HEK293 (cell line): ENCODE data around the gene SMPD3.

Experiments used
- CTCF ChIA-PET: fragments of 350-600 bp; formaldehyde crosslinking; extraction: SDS; loops from one replicate; lab custom pipeline; 2021; ENCODE audit warnings: antibody characterized with exemption; lab: Yijun Ruan, JAX
- POLR2A ChIA-PET: fragments of 300-600 bp; formaldehyde crosslinking; extraction: SDS; loops from one replicate; lab custom pipeline; 2020; ENCODE audit warnings: antibody characterized with exemption, inconsistent platforms; lab: Yijun Ruan, JAX
- H3K27ac ChIP-seq: fragments of 200-500 bp; sonication (Bioruptor generic); 2 replicates; pipeline ENCODE4 v1.5.1; 2014; ENCODE audit warnings: low read depth, low read length, control low read depth, inconsistent platforms; ENCODE audit errors: extremely low read depth
- H3K36me3 ChIP-seq, 2 experiments: fragments of 200-500 bp in 1 of 2; sonication (Bioruptor generic) in 1 of 2; 1 replicate in 1 of 2; 2 replicates in 1 of 2; pipeline ENCODE4 v1.5.1; 2014 to 2017; ENCODE audit warnings: inconsistent platforms in 2 of 2, low read length in 2 of 2; ENCODE audit not compliant: control insufficient read depth in 2 of 2, insufficient read depth in 1 of 2
- H3K4me1 ChIP-seq: fragments of 200-500 bp; sonication (Bioruptor generic); 2 replicates; pipeline ENCODE4 v1.5.1; 2014; ENCODE audit warnings: mild to moderate bottlenecking, low read length, inconsistent platforms; ENCODE audit not compliant: control insufficient read depth, insufficient read depth
- H3K4me3 ChIP-seq: 2 replicates; pipeline ENCODE4 v1.5.1; 2011; ENCODE audit warnings: low read depth, mild to moderate bottlenecking, control low read depth, low read length, moderate library complexity
- H3K9me3 ChIP-seq: fragments of 200-500 bp; sonication (Bioruptor generic); 2 replicates; pipeline ENCODE4 v1.5.1; 2014; ENCODE audit warnings: low read depth, low read length, inconsistent platforms; ENCODE audit not compliant: control insufficient read depth, insufficient read depth
- GLI2 ChIP-seq: fragments of 450-650 bp; formaldehyde crosslinking; IDR thresholded peaks from 2 replicates; pipeline ENCODE4; 2017; ENCODE audit warnings: missing biosample characterization, missing genetic modification characterization, low read depth, borderline replicate concordance
- KLF8 ChIP-seq: fragments of 450-650 bp; formaldehyde crosslinking; IDR thresholded peaks from 2 replicates; pipeline ENCODE4 v1.5.1; 2016; ENCODE audit warnings: missing biosample characterization, missing genetic modification characterization
- KLF9 ChIP-seq: fragments of 450-650 bp; formaldehyde crosslinking; IDR thresholded peaks from 2 replicates; pipeline ENCODE4 v1.5.1; 2016; ENCODE audit warnings: missing biosample characterization, missing genetic modification characterization, low read depth
- MEIS1 ChIP-seq: sonication (generic); formaldehyde crosslinking; IDR thresholded peaks from 2 replicates; pipeline ENCODE4 v1.8.1; 2022; ENCODE audit warnings: missing genetic modification reagents, mild to moderate bottlenecking, borderline replicate concordance
- MYNN ChIP-seq: fragments of 450-650 bp; formaldehyde crosslinking; IDR thresholded peaks from 2 replicates; pipeline ENCODE4 v1.5.1; 2016; ENCODE audit warnings: missing biosample characterization, missing genetic modification characterization, borderline replicate concordance
- ZFHX2 ChIP-seq: fragments of 450-650 bp; formaldehyde crosslinking; conservative IDR thresholded peaks from 2 replicates; pipeline ENCODE4 v1.5.1; 2016; ENCODE audit warnings: missing biosample characterization, missing genetic modification characterization
- ZFP41 ChIP-seq: fragments of 450-650 bp; formaldehyde crosslinking; IDR thresholded peaks from 2 replicates; pipeline ENCODE4 v1.5.1; 2016; ENCODE audit warnings: missing biosample characterization, missing genetic modification characterization, borderline replicate concordance
- ZIC2 ChIP-seq: fragments of 450-650 bp; formaldehyde crosslinking; IDR thresholded peaks from 2 replicates; pipeline ENCODE4 v1.5.1; 2016; ENCODE audit warnings: missing biosample characterization, missing genetic modification characterization
- ZNF10 ChIP-seq: fragments of 450-650 bp; formaldehyde crosslinking; IDR thresholded peaks from 2 replicates; pipeline ENCODE4 v1.5.1; 2017; ENCODE audit warnings: missing biosample characterization, missing genetic modification characterization
- ZNF146 ChIP-seq: fragments of 450-650 bp; formaldehyde crosslinking; IDR thresholded peaks from 2 replicates; pipeline ENCODE4 v1.5.1; 2016; ENCODE audit warnings: missing biosample characterization, missing genetic modification characterization
- ZNF19 ChIP-seq: fragments of 450-650 bp; formaldehyde crosslinking; IDR thresholded peaks from 2 replicates; pipeline ENCODE4; 2016; ENCODE audit warnings: missing biosample characterization, missing genetic modification characterization, low read depth
- ZNF211 ChIP-seq: fragments of 450-650 bp; formaldehyde crosslinking; IDR thresholded peaks from 2 replicates; pipeline ENCODE4 v1.5.1; 2016; ENCODE audit warnings: low read depth, missing biosample characterization, missing genetic modification characterization
- ZNF266 ChIP-seq: fragments of 450-650 bp; formaldehyde crosslinking; IDR thresholded peaks from 2 replicates; pipeline ENCODE4 v1.5.1; 2016; ENCODE audit warnings: missing biosample characterization, missing genetic modification characterization, low read depth
- ZNF335 ChIP-seq: fragments of 450-650 bp; formaldehyde crosslinking; conservative IDR thresholded peaks from 2 replicates; pipeline ENCODE4 v1.5.1; 2016; ENCODE audit warnings: missing biosample characterization, missing genetic modification characterization
- ZNF391 ChIP-seq: fragments of 450-650 bp; formaldehyde crosslinking; IDR thresholded peaks from 2 replicates; pipeline ENCODE4 v1.5.1; 2016; ENCODE audit warnings: low read depth, missing biosample characterization, missing genetic modification characterization, borderline replicate concordance
- ZNF394 ChIP-seq: fragments of 450-650 bp; formaldehyde crosslinking; IDR thresholded peaks from 2 replicates; pipeline ENCODE4 v1.5.1; 2016; ENCODE audit warnings: missing biosample characterization, missing genetic modification characterization, mild to moderate bottlenecking, moderate library complexity, borderline replicate concordance
- ZNF433 ChIP-seq: fragments of 450-650 bp; formaldehyde crosslinking; IDR thresholded peaks from 2 replicates; pipeline ENCODE4 v1.5.1; 2016; ENCODE audit warnings: missing biosample characterization, missing genetic modification characterization, low read depth
- ZNF549 ChIP-seq: fragments of 450-650 bp; IDR thresholded peaks from 2 replicates; pipeline ENCODE4 v1.5.1; 2018; ENCODE audit warnings: missing biosample characterization, missing genetic modification characterization, mild to moderate bottlenecking, inconsistent platforms, moderate library complexity
- ZNF560 ChIP-seq: fragments of 450-650 bp; formaldehyde crosslinking; IDR thresholded peaks from 2 replicates; pipeline ENCODE4 v1.5.1; 2017; ENCODE audit warnings: missing biosample characterization, missing genetic modification characterization, borderline replicate concordance
- ZNF585B ChIP-seq: fragments of 450-650 bp; formaldehyde crosslinking; IDR thresholded peaks from 2 replicates; pipeline ENCODE4 v1.5.1; 2016; ENCODE audit warnings: missing biosample characterization, missing genetic modification characterization
- ZNF624 ChIP-seq: fragments of 450-650 bp; formaldehyde crosslinking; IDR thresholded peaks from 2 replicates; pipeline ENCODE4 v1.5.1; 2017; ENCODE audit warnings: missing biosample characterization, missing genetic modification characterization
- ZNF791 ChIP-seq: fragments of 450-650 bp; formaldehyde crosslinking; IDR thresholded peaks from 2 replicates; pipeline ENCODE4 v1.5.1; 2016; ENCODE audit warnings: missing biosample characterization, missing genetic modification characterization
- ZNF837 ChIP-seq: fragments of 450-650 bp; formaldehyde crosslinking; IDR thresholded peaks from 2 replicates; pipeline ENCODE4 v1.5.1; 2016; ENCODE audit warnings: missing biosample characterization, missing genetic modification characterization
- ZSCAN23 ChIP-seq: fragments of 450-650 bp; formaldehyde crosslinking; IDR thresholded peaks from 2 replicates; pipeline ENCODE4 v1.5.1; 2016; ENCODE audit warnings: missing biosample characterization, missing genetic modification characterization
- TF ChIP-seq, protein P1 (sequence below): fragments of 450-650 bp; IDR thresholded peaks from 2 replicates; pipeline ENCODE4 v1.5.1; 2018; ENCODE audit warnings: missing biosample characterization, mild to moderate bottlenecking, missing genetic modification characterization
- TF ChIP-seq, protein P2 (sequence below): fragments of 450-650 bp; formaldehyde crosslinking; IDR thresholded peaks from 2 replicates; pipeline ENCODE4 v1.5.1; 2017; ENCODE audit warnings: missing biosample characterization, missing genetic modification characterization
- TF ChIP-seq, protein P3 (sequence below): fragments of 450-650 bp; formaldehyde crosslinking; IDR thresholded peaks from 2 replicates; pipeline ENCODE4 v1.5.1; 2016; ENCODE audit warnings: missing biosample characterization, missing genetic modification characterization

The SMPD3 gene

DNA sequence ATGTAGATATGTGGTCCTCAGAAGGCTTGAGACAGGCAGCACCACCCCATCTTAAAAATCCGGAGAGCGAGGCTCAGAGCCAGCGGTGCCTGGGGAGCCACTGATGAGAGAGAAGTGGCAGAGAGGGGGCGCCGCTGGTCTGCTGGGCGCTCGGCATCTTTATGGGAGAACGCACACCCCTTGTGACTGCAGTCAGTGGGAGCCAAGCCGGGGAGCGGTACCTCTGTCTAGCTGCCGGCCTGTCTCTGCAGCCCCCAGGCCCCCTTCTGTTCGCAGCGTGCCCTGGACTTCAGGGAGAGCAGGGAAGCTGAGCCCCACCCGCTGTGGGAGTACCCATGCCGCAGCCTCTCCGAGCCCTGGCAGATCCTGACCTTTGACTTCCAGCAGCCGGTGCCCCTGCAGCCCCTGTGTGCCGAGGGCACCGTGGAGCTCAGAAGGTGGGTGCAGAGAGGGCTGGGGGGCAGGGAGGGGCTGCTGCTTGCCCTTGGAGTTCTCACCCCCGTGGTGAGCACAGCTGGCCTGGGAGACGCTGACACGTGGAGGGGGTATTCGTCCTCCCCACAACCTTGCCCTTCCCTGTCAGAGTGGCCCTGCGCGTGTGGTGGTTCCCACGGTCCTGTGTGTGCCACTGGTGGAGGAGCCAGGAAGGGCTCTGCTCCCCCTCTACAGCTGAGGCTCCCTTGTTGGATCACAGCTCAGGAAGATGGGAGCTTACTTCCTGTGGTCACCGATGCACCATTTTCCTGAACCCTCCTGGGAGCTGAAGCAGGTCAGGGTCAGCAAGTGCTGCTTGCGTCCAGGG lies 92.7 kb downstream of the SMPD3 start:
- no peaks in the 10 kb centered on the region for H3K4me1 ChIP-seq
- H3K9me3 ChIP-seq, result no peaks in the 10 kb centered on the region
- no peak overlapping the region for H3K4me3 ChIP-seq
- ChIA-PET POLR2A (interaction anchor here (0.8 kb wide), 1 partner anchor 45 kb away, joined by 5 read pairs; the partner anchor contains the start of genes PRMT7 and SLC7A6OS), CTCF (interaction anchor here (0.7 to 1.1 kb wide), 2 partner anchors 27 to 52 kb away, joined by 3 read pairs; no protein-coding TSS in a partner anchor)
- TF ChIP-seq ZFP41 (tag by site-specific recombination) (no peak), ZNF433 (tag by site-specific recombination) (no peak), ZNF560 (tag by site-specific recombination) (no peak), ZNF585B (tag by site-specific recombination) (no peak)
- H3K36me3 ChIP-seq, result peaks cover 0 to 79% of the 10 kb centered on the region in 2 experiments; a peak in 1 of 3 replicates
- no peak overlapping the region for H3K27ac ChIP-seq

DNA sequence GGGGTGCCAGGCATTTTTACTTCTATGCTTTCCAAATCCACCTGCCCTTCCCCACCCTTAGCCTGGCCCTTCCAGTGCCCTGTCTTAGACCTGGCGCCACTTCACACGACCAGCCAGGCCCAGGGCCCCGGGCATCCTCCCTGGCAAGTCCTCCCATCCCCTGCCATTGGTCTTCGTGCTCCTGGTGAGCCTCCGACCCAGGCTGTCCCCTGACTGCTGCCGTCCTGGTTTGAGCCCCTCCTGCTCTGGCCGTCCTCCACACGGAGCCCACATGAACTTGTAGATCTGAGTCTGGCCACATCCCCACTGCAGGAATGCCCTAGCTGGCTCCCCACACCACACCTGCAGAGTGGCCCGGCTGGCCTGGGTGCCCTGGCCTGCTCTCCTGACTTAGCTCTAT lies 93.5 kb downstream of the SMPD3 start:
- POLR2A ChIA-PET, result no interaction called here
- peaks cover 0 to 87% of the 10 kb centered on the region in 2 experiments; a peak in 1 of 3 replicates for H3K36me3 ChIP-seq
- CTCF ChIA-PET, result interaction anchor here (0.6 to 1.1 kb wide), 2 partner anchors 14 to 26 kb away, joined by 3 read pairs; no protein-coding TSS in a partner anchor

DNA sequence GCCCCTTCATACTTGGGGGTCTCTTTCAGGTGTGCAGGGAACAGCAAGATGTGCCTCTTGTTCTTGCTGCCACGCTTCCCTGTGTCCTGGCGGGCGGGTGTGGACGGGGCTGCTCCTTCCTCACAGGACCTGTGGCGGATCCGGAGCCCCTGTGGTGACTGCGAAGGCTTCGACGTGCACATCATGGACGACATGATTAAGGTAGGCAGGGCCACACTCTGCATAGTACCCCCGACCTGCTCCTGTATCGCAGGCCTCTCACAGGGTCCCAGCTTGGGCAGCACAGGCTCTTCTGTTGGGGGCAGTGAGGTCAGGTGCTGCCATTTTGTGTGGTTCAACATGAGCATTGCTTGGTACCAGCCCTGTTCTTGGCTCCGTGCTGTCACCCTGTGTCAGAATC lies 94.9 kb downstream of the SMPD3 start:
- no peaks in the 10 kb centered on the region for H3K9me3 ChIP-seq
- POLR2A ChIA-PET, result no interaction called here
- no peaks in the 10 kb centered on the region for H3K4me1 ChIP-seq
- H3K36me3 ChIP-seq, result peaks cover 6 to 96% of the 10 kb centered on the region in 2 experiments; a peak in 2 of 3 replicates
- H3K4me3 ChIP-seq, result no peak overlapping the region
- CTCF ChIA-PET, result no interaction called here
- H3K27ac ChIP-seq, result no peak overlapping the region
- TF ChIP-seq ZIC2 (no peak), ZNF266 (no peak), ZNF146 (tag by site-specific recombination) (no peak), ZNF394 (tag by site-specific recombination) (no peak), ZNF791 (no peak), KLF9 (no peak), ZNF335 (no peak), GLI2 (no peak), MEIS1 (CRISPR knock-in tag) (no peak), ZNF391 (tag by site-specific recombination) (no peak), ZFP41 (tag by site-specific recombination) (no peak)
- TF ChIP-seq, protein P1, sequence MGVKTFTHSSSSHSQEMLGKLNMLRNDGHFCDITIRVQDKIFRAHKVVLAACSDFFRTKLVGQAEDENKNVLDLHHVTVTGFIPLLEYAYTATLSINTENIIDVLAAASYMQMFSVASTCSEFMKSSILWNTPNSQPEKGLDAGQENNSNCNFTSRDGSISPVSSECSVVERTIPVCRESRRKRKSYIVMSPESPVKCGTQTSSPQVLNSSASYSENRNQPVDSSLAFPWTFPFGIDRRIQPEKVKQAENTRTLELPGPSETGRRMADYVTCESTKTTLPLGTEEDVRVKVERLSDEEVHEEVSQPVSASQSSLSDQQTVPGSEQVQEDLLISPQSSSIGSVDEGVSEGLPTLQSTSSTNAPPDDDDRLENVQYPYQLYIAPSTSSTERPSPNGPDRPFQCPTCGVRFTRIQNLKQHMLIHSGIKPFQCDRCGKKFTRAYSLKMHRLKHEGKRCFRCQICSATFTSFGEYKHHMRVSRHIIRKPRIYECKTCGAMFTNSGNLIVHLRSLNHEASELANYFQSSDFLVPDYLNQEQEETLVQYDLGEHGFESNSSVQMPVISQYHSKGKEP (tag by site-specific recombination), result no peak

More for the DNA sequence above, 93.5 kb downstream of the SMPD3 start:
- H3K27ac ChIP-seq, result no peak overlapping the region
- TF ChIP-seq ZFHX2 (no peak), KLF8 (no peak), ZNF837 (tag by site-specific recombination) (no peak), ZNF10 (no peak), ZNF549 (no peak), ZNF19 (no peak), ZNF211 (tag by site-specific recombination) (no peak), ZNF624 (tag by site-specific recombination) (no peak), ZSCAN23 (tag by site-specific recombination) (no peak), MYNN (tag by site-specific recombination) (no peak), ZNF394 (tag by site-specific recombination) (no peak)
- TF ChIP-seq, protein P2, sequence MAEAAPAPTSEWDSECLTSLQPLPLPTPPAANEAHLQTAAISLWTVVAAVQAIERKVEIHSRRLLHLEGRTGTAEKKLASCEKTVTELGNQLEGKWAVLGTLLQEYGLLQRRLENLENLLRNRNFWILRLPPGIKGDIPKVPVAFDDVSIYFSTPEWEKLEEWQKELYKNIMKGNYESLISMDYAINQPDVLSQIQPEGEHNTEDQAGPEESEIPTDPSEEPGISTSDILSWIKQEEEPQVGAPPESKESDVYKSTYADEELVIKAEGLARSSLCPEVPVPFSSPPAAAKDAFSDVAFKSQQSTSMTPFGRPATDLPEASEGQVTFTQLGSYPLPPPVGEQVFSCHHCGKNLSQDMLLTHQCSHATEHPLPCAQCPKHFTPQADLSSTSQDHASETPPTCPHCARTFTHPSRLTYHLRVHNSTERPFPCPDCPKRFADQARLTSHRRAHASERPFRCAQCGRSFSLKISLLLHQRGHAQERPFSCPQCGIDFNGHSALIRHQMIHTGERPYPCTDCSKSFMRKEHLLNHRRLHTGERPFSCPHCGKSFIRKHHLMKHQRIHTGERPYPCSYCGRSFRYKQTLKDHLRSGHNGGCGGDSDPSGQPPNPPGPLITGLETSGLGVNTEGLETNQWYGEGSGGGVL (tag by site-specific recombination), result no peak
- TF ChIP-seq, protein P3, sequence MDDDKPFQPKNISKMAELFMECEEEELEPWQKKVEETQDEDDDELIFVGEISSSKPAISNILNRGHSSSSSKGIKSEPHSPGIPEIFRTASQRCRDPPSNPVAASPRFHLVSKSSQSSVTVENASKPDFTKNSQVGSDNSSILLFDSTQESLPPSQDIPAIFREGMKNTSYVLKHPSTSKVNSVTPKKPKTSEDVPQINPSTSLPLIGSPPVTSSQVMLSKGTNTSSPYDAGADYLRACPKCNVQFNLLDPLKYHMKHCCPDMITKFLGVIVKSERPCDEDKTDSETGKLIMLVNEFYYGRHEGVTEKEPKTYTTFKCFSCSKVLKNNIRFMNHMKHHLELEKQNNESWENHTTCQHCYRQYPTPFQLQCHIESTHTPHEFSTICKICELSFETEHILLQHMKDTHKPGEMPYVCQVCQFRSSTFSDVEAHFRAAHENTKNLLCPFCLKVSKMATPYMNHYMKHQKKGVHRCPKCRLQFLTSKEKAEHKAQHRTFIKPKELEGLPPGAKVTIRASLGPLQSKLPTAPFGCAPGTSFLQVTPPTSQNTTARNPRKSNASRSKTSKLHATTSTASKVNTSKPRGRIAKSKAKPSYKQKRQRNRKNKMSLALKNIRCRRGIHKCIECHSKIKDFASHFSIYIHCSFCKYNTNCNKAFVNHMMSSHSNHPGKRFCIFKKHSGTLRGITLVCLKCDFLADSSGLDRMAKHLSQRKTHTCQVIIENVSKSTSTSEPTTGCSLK, result no peak
- H3K4me3 ChIP-seq, result no peak overlapping the region
- no peaks in the 10 kb centered on the region for H3K4me1 ChIP-seq
- H3K9me3 ChIP-seq, result no peaks in the 10 kb centered on the region
